IMR-90 (cell line): Measurements from ENCODE around the gene ST6GALNAC3. TPM values are rescaled to one million over a fixed set of nuclear protein-coding genes. Genes with fewer than 3 reads are reported as not detected.

Experiments
- ATAC-seq: fragments of 200-7000 bp; cut with Tn5 transposase; 2 replicates; pipeline ENCODE4 v1.9.1; 2020; ENCODE audit warnings: low read depth, mild to moderate bottlenecking, moderate library complexity
- BruUV-seq: library from RNA; stranded (reverse); fragments of 400-500 nt; replicated peaks from 2 replicates; lab custom pipeline; 2021; lab: Mats Ljungman, UMichigan
- CTCF ChIA-PET: fragments of 300-600 bp; formaldehyde crosslinking; extraction: SDS; loops from one replicate; lab custom pipeline; 2021; ENCODE audit warnings: antibody characterized with exemption; lab: Yijun Ruan, JAX
- POLR2A ChIA-PET: fragments of 300-600 bp; sonication (Branson Sonifier 250); formaldehyde crosslinking; loops from one replicate; lab custom pipeline; 2022; ENCODE audit warnings: antibody characterized with exemption; ENCODE audit not compliant: unreplicated experiment; lab: Charles Lee
- DNase-seq: peaks from one replicate; pipeline ENCODE4 v3.0.0; 2013
- H2AFZ ChIP-seq: replicated peaks from 2 replicates; pipeline ENCODE3; 2013; ENCODE audit warnings: low read length, mild to moderate bottlenecking; ENCODE audit not compliant: poor library complexity
- H2AK5ac ChIP-seq: 2 replicates; pipeline ENCODE4 v1.6.1; 2013; ENCODE audit warnings: low read depth, low read length, inconsistent platforms
- H2AK9ac ChIP-seq: replicated peaks from 2 replicates; pipeline ENCODE3; 2013; ENCODE audit warnings: mild to moderate bottlenecking, low read depth, low read length, moderate library complexity; ENCODE audit not compliant: poor library complexity
- H2BK120ac ChIP-seq: 2 replicates; pipeline ENCODE4 v1.6.1; 2013; ENCODE audit warnings: low read depth, low read length, inconsistent platforms
- H2BK15ac ChIP-seq: 3 replicates; pipeline ENCODE4 v1.6.1; 2013; ENCODE audit warnings: low read depth, low read length, inconsistent platforms
- H2BK20ac ChIP-seq: 2 replicates; pipeline ENCODE4 v1.6.1; 2013; ENCODE audit warnings: low read depth, mild to moderate bottlenecking, inconsistent platforms, low read length, moderate library complexity
- H2BK5ac ChIP-seq: 2 replicates; pipeline ENCODE4 v1.6.1; 2013; ENCODE audit warnings: mild to moderate bottlenecking, low read depth, low read length, inconsistent platforms; ENCODE audit not compliant: poor library complexity, severe bottlenecking
- H3K14ac ChIP-seq: replicated peaks from 2 replicates; pipeline ENCODE4 v1.6.1; 2013; ENCODE audit warnings: low read depth, low read length, inconsistent platforms
- H3K18ac ChIP-seq: 2 replicates; pipeline ENCODE4 v1.6.1; 2013; ENCODE audit warnings: low read depth, low read length, control low read depth
- H3K23ac ChIP-seq: 2 replicates; pipeline ENCODE4 v1.6.1; 2013; ENCODE audit warnings: low read depth, low read length, inconsistent platforms
- H3K27ac ChIP-seq: 2 replicates; pipeline ENCODE4 v1.5.1; 2013; ENCODE audit warnings: mild to moderate bottlenecking, control low read depth, low read length; ENCODE audit not compliant: insufficient read depth
- H3K27me3 ChIP-seq: 2 replicates; pipeline ENCODE4 v1.6.1; 2013; ENCODE audit warnings: low read length; ENCODE audit not compliant: control insufficient read depth, insufficient read depth
- H3K36me3 ChIP-seq: 2 replicates; pipeline ENCODE4 v1.6.1; 2013; ENCODE audit warnings: low read length, mixed read lengths; ENCODE audit not compliant: control insufficient read depth, insufficient read depth
- H3K4ac ChIP-seq: 2 replicates; pipeline ENCODE4 v1.6.1; 2013; ENCODE audit warnings: low read depth, low read length, inconsistent platforms
- H3K4me1 ChIP-seq: 2 replicates; pipeline ENCODE4 v1.6.1; 2013; ENCODE audit warnings: low read length, mixed read lengths; ENCODE audit not compliant: control insufficient read depth, insufficient read depth
- H3K4me2 ChIP-seq: 2 replicates; pipeline ENCODE4 v1.6.1; 2013; ENCODE audit warnings: low read depth, mild to moderate bottlenecking, control low read depth, low read length, moderate library complexity
- H3K4me3 ChIP-seq: 2 replicates; pipeline ENCODE4 v1.5.1; 2013; ENCODE audit warnings: low read depth, mild to moderate bottlenecking, control low read depth, low read length, moderate library complexity; ENCODE audit not compliant: insufficient read depth
- H3K56ac ChIP-seq: 2 replicates; pipeline ENCODE4 v1.6.1; 2013; ENCODE audit warnings: low read length, inconsistent platforms; ENCODE audit not compliant: insufficient read depth; ENCODE audit errors: extremely low read depth
- H3K79me1 ChIP-seq, 2 experiments: 2 replicates each; pipeline ENCODE4 v1.6.1; 2013; ENCODE audit warnings: low read length in 2 of 2, inconsistent platforms in 1 of 2, low read depth in 1 of 2
- H3K9ac ChIP-seq: 2 replicates; pipeline ENCODE4 v1.6.1; 2013; ENCODE audit warnings: low read depth, low read length, control low read depth
- H3K9me1 ChIP-seq: 2 replicates; pipeline ENCODE4 v1.6.1; 2013; ENCODE audit warnings: low read length, inconsistent platforms; ENCODE audit not compliant: insufficient read depth
- H3K9me3 ChIP-seq: 2 replicates; pipeline ENCODE4 v1.6.1; 2013; ENCODE audit warnings: low read length; ENCODE audit not compliant: control insufficient read depth, insufficient read depth
- H4K20me1 ChIP-seq: 2 replicates; pipeline ENCODE4 v1.6.1; 2013; ENCODE audit warnings: low read length, inconsistent platforms; ENCODE audit not compliant: insufficient read depth
- H4K5ac ChIP-seq: 2 replicates; pipeline ENCODE4 v1.6.1; 2013; ENCODE audit warnings: mild to moderate bottlenecking, low read depth, low read length, control low read depth
- H4K8ac ChIP-seq, 2 experiments: 2 replicates each; pipeline ENCODE4 v1.6.1; 2013; ENCODE audit warnings: low read depth in 2 of 2, low read length in 2 of 2, control low read depth in 1 of 2, inconsistent platforms in 1 of 2
- H4K91ac ChIP-seq: 2 replicates; pipeline ENCODE4 v1.6.1; 2013; ENCODE audit warnings: low read depth, low read length, inconsistent platforms; ENCODE audit not compliant: insufficient read depth
- USF2 ChIP-seq: fragments of 150-350 bp; IDR thresholded peaks from 2 replicates; pipeline ENCODE4 v1.6.1; 2017; ENCODE audit warnings: mild to moderate bottlenecking, antibody characterized with exemption, low read length, low read depth
- WGBS, 2 experiments: methylation state at CpG; one replicate each; pipeline versions ENCODE4 v1.1.5 to v1.1.7; 2013; ENCODE audit warnings: missing lambda C conversion rate in 2 of 2; ENCODE audit not compliant: insufficient read length in 1 of 2; ENCODE audit errors: extremely low coverage in 2 of 2; 5-methylcytosine and 5-hydroxymethylcytosine counted together
- dilution Hi-C: fragments of 300-500 bp; cut with HindIII; formaldehyde crosslinking; loops from one replicate; pipeline ENCODE4 v1.14.3; 2018; ENCODE audit warnings: low sequenced_read_pairs; ENCODE audit not compliant: unreplicated experiment
- in situ Hi-C: fragments of 300-500 bp; cut with MboI; formaldehyde crosslinking; loops from 3 replicates; pipeline ENCODE4 v1.14.3; 2019; ENCODE audit warnings: low sequenced_read_pairs, inconsistent platforms, mixed read lengths
- intact Hi-C: fragments of 100-400 bp; cut with micrococcal nuclease; formaldehyde crosslinking; loops from 2 replicates; pipeline ENCODE4 v1.10.0; 2022
- polyA plus RNA-seq, 3 experiments: library from polyadenylated mRNA; depleted of rRNA; stranded (reverse); fragments of >200 nt; gene quantifications; 2 replicates each; pipeline ENCODE4 v1.2.3, GENCODE V29; 2012; ENCODE audit warnings: low replicate concordance in 1 of 3
- total RNA-seq: library from RNA; depleted of rRNA; stranded (reverse); fragments of >200 nt; gene quantifications from 2 replicates; pipeline ENCODE4 v1.2.3, GENCODE V29; 2012

Gene ST6GALNAC3
- total and polyA plus RNA-seq, 2 of the 4 experiments (the other 2 are of a cell fraction): 0.65 to 1.3 TPM

GRCh38 chr1:76299036-76299435 is 224.5 kb downstream of the ST6GALNAC3 start:
- intact Hi-C loops: no loop called here
- H2BK20ac ChIP-seq: no peak overlapping the region
- BruUV-seq: no TSS peak

More at GRCh38 chr1:76299036-76299435, 224.5 kb downstream of the ST6GALNAC3 start:
- WGBS, 2 experiments: no CpG with 5 or more reads among the region's 3 CpGs
- no peaks in the 10 kb centered on the region for H3K36me3 ChIP-seq
- no peaks in the 10 kb centered on the region for H3K79me1 ChIP-seq
- ATAC-seq (no peak), DNase-seq (no peak)
- no peak overlapping the region for H3K9ac ChIP-seq
- H3K4ac ChIP-seq: no peak overlapping the region
- CTCF ChIA-PET: no interaction called here
- H2AK5ac ChIP-seq: no peak overlapping the region
- H3K23ac ChIP-seq: no peak overlapping the region
- dilution Hi-C loops (no loop called here), in situ Hi-C loops (no loop called here)
- H3K4me1 ChIP-seq: no peaks in the 10 kb centered on the region
- H3K56ac ChIP-seq: no peak overlapping the region
- H2BK5ac ChIP-seq: no peak overlapping the region
- no peak for TF ChIP-seq USF2
- H3K4me3 ChIP-seq: no peak overlapping the region
- no peak overlapping the region for H3K27ac ChIP-seq
- no peaks in the 10 kb centered on the region for H4K20me1 ChIP-seq
- no peaks in the 10 kb centered on the region for H3K27me3 ChIP-seq
- no peak overlapping the region for H4K91ac ChIP-seq
- POLR2A ChIA-PET: no interaction called here
- H2AK9ac ChIP-seq: no peak overlapping the region
- H3K18ac ChIP-seq: no peak overlapping the region
- no peak overlapping the region for H4K8ac ChIP-seq
- no peak overlapping the region for H4K5ac ChIP-seq
- H3K9me3 ChIP-seq: no peaks in the 10 kb centered on the region
- H3K14ac ChIP-seq: no peak overlapping the region
- H2BK120ac ChIP-seq: no peak overlapping the region
- H3K4me2 ChIP-seq: no peak overlapping the region
- H3K9me1 ChIP-seq: no peaks in the 10 kb centered on the region
- H2BK15ac ChIP-seq: no peak overlapping the region
- H2AFZ ChIP-seq: no peak overlapping the region
